ENCODE data around the gene EMC7.
A peak's percentile ranks its signal among the peaks of the same experiment; 100 is the strongest.
"Not testable (repeated sequence)": the region's sequence is repeated elsewhere in the genome, so short reads cannot be mapped to it uniquely, and the experiment has no call there.

EMC7 gene

DNA sequence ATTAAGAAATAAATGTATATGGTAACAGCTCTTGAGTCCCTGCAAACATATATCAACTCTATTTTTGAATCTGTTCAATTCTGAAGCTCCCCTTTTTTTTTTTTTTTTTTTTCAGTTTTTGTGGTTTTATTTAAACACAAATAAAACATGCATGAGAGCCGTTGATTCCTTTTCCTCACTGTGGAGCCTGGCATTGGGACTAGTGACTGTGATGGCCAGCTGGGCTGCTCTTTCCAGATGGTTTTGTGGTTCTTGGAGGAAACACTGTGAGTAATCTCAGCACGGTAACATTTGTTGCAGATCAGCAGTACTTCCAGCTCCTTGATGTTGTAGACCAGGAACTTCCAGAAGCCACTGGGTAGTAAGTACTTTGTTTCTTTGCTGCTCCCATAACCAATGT, 15.9 kb downstream of the EMC7 start:
- no peak for DNase-seq (ENCODE audit: low read depth in 2 of 2)

DNA sequence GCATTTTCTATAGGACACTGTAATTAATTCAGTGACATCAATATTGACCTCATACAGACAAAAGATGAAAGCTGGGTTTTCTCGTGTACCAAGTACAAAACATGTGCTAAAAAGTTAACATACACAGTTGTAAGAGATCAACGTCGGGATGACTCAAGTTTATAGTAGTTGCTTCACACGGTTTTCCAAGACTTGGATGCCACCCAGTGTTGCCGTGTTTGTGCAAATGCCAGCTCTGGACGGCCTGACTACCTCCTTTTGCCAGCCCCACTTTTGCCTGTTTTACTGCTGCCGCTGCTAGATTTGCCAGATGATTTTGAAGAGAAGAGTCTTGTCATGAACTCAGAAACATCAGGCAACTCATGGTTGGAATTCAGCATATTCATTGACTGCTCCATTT, 17.6 kb downstream of the EMC7 start:
- no peak for DNase-seq (ENCODE audit: low read depth in 2 of 2)

DNA sequence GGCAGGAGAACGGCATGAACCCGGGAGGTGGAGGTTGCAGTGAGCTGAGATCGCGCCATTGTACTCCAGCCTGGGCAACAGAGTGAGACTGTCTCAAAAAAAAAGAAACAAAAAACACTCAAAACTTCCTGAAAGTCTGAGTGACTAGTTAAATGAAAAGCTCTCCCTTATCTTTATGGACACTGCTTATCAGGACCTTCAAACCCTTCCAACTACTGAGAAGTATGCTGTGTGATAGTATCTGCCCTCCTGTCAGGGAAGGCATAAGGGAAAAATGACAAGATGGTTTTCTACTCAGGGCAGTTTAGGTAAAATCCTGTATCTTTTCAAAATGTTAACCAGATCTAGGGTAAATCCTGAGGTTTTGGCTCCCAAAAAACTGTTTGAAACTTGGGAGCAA, 21.8 kb downstream of the EMC7 start:
- DNase-seq (ENCODE audit: low read depth in 2 of 2) = no peak

DNA sequence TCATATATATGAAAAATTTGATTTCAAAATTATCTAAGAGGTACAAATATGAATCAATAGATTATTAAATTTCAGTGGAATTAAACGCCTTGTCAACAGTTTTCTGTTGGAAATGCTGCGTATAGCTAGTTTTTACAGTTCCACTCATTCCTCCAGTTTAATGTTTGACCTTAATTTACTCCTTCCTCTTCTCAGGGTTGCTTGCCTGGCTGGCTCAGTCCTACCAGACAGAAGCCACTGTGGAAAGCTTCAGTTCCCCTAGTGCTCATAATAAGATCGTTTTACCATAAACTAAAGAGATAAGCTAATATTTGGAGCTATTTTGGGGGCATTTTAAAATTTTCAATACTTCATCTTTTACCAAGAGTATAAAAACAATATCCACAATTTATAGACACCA, 22.8 kb downstream of the EMC7 start:
- DNase-seq (ENCODE audit: low read depth in 2 of 2) = no peak

DNA sequence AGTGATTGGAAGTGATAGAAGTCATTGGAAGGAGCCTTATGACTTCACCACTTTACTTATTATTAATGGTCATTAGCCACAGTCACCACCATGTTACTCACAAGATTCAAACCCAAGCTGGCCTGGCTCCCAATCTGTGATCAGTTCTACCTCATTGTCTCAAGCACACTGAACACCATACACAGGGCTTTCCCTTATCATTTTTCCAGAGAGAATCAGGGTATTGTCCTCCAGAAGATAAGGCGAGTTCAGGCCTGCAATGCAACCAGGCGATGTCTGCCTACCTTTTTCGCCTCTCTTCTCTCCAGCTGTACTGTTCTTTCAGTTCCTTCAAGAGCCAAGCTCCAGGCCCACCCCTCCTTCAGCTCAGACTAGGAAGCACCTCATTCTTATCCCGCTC, 24.9 kb downstream of the EMC7 start:
- no peak for DNase-seq (ENCODE audit: low read depth in 2 of 2)

DNA sequence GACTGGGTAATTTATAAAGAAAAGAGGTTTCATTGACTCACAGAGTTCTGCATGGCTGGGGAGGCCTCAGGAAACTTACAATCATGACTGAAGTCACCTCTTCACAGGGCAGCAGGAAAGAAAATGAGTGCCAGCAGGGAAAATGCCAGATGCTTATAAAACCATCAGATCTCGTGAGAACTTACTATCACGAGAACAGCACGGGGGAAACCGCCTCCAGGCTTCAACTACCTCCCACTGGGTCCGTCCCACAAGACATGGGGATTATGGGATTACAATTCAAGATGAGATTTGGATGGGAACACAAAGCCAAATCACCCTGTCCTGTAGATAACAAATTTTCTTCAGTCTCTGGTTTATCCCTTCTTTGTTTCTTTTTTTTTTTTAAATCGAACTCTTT, 31.7 kb downstream of the EMC7 start:
- DNase-seq (ENCODE audit: low read depth in 2 of 2) = no peak

DNA sequence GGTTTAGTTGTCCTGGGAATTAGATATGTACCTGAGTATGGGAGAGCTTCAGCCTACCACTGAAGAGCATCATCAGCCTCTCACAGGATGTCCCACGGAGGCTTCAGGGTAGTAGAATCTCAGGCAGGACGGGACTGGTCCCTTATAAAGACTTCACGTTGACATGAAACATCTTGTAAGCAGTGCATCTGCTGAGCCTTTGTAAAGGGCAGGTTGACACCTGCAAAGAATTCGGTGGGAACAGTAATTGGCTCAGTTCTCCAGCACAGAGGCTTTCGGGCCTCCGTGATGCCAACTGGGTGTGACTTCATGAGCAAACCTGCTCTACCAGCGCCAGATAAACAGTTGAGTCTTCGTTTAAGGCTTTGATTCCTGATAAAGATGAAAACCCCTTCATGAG, 35.7 kb downstream of the EMC7 start:
- no peak for DNase-seq (ENCODE audit: low read depth in 2 of 2)

DNA sequence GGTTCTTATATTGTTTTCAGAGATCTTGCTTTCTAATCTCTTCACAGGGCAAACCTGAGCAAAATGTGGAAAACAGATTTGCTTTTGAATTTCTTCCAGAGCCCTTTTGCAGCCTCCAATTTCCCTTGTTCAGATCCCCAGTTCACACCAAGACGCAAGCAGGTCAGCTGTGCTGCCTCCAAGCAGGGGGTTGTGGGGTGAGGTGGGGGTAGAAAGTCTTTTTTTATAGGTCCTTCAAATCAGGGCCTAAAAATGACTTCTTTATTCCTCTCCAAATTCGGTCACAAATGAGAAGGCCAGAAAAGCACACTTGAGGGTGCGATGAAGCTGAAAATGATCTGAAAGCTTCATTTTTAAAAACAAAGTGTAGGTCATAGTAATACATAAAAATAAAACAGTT, 36.4 kb downstream of the EMC7 start:
- no peak for DNase-seq (ENCODE audit: low read depth in 2 of 2)

DNA sequence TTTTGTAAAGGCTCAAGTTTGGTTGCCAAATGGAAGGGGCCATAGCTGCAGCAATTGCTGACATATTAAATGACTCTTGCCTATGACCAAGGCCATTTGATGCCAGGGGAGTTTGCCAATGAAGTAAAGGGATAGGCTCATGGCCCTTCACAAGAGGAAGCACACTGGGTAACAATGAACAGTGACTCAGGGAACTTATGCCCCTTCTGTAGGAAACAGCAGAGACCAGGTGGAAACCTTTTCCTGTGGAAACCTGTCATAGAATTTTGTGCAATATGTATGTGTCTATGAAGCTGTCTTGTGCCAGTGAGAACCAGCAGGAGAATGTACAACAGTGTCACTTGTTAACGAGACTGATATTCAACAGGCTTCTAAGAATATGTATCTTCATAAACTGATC, 37.2 kb downstream of the EMC7 start:
- no peak for DNase-seq (ENCODE audit: low read depth in 2 of 2)

DNA sequence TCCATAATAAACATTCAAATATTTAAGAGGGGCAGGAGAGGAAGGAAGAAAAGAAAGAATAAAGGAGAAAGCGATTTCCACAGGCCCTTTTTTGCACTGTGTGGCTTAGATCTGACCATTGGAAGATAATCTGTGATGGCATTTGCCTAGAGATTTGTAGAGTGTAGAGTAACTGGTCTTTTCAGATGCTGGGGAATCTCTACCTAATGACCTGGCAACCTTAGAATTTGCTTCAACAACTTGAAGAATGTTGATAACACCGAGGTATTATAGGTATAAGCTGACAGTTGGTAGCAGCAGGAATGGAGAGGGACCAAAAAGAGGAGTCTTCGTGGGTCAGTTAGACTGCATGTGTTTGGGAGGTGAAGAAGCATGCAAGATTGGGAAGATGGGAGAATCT, 41.7 kb downstream of the EMC7 start:
- no peak for DNase-seq (ENCODE audit: low read depth in 2 of 2)

DNA sequence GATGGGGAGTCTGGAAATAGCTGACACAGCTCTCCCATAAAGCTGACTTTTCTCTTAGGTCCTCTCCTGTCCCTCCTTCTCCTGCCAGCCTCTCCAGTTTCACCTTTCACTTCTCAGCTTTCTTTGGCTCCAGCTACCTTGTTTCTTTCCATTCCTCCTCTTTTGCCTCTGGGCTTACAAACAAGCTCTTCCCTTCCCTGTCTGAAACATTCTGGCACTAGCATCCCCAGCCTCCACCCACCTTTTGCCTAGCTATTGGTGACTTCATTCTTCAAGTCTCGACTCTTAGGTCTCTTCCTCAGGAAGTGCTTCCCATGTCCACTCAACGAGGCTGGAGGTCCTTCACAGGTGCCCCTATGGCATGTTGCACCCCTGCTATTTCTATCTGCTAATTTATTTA, 42.2 kb downstream of the EMC7 start:
- DNase-seq (ENCODE audit: low read depth in 2 of 2) = no peak

DNA sequence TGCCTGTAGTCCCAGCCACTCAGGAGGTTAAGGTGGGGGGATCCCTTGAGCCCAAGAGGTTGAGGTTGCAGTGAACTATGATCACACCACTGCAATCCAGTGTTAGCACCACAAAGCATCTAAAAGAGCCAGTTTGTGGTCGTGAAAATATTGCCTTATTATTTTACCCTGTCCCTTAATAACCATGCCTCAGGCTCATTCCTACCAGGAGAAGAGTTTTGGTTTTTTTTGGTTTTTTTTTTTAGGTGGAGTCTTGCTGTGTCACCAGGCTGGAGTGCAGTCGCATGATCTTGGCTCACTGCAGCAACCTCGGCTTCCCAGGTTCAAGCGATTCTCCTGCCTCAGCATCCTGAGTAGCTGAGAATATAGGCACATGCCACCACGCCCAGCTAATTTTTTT, 44.8 kb downstream of the EMC7 start:
- no peak for DNase-seq (ENCODE audit: low read depth in 2 of 2)

DNA sequence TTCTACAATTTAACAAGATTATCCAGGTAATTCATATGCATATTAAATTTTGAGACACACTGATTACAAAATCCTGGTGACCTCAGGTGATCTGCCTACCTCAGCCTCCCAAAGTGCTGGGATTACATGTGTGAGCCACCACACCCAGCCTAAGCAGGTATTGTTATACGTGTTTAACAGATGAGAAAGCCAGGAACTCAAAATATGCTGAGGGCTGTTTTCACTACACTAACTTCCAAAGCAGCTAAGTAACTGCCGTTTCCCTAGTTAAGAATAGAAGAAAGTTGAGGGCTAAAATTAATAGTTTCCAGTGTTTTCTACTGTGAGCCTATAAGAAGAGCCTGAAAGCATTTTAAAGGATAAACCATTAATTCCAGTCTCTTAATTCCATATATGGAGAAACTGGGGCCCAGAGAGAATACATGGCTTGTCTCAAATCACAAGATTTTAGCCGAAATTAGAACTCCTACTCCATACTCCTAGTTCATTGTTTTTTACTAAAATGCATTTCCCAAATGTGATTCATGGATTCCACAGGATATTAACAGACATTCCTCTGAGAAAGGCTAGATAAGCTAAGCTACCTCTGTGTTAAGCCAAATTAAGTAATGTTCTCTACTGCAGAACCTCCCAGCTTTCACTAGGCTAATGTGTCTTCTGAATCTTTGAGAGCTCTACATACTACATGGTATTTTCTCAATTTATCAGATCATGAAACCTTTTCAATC, 45.6 kb downstream of the EMC7 start:
- DNase-seq (ENCODE audit: low read depth in 2 of 2) = peak; percentile 81 to 85

DNA sequence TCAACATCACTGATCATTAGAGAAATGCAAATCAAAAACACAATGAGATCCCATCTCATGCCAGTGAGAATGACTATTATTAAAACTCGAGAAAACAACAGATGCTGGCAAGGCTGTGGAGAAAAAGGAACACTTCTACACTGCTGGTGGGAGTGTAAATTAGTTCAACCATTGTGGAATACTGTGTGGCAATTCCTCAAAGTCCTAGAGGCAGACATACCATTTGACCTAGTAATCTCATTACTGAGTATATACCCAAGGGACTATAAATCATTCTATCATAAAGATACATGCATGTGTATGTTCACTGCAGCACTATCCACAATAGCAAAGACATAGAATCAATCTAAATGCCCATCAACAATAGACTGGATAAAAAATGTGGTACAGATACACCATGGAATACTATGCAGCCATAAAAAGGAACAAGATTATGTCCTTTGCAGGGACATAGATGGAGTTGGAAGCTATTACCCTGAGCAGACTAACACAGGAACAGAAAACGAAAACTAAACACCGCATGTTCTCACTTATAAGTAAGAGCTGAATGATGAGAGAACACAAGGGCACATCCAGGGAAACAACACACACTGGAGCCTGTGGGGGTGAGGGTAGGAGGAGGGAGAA, 47.5 kb downstream of the EMC7 start:
- DNase-seq (ENCODE audit: low read depth in 2 of 2) = no peak

DNA sequence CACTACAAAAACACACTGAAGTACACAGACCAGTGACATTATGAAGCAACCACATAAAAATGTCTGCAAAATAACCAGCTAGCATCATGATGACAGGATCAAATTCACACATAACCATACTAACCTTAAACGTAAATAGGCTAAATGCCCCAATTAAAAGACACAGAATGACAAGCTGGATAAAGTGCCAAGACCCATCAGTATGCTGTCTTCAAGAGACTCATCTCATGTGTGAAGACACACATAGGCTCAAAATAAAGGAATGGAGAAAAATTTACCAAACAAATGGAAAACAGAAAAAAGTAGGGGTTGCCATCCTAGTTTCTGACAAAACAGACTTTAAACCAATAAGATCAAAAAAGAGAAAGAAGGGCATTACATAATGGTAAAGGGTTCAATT, 51.3 kb downstream of the EMC7 start:
- DNase-seq (ENCODE audit: low read depth in 2 of 2) = not testable (repeated sequence)

DNA sequence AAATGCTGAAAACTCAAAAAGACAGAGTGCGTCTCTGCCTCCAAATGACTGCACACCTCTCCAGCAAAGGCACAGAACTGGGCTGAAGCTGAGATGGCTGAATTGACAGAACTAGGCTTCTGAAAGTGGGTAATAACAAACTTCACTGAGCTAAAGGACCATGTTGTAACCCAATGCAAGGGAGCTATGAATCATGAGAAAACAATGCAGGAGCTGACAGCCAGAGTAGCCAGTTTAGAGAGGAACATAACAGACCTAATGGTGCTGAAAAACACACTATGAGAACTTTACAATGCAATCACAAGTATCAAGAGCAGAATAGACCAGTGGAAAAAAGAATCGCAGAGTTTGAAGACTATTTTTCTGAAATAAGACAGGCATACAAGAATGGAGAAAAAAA, 52.5 kb downstream of the EMC7 start:
- DNase-seq (ENCODE audit: low read depth in 2 of 2) = peak; percentile 41 to 52

DNA sequence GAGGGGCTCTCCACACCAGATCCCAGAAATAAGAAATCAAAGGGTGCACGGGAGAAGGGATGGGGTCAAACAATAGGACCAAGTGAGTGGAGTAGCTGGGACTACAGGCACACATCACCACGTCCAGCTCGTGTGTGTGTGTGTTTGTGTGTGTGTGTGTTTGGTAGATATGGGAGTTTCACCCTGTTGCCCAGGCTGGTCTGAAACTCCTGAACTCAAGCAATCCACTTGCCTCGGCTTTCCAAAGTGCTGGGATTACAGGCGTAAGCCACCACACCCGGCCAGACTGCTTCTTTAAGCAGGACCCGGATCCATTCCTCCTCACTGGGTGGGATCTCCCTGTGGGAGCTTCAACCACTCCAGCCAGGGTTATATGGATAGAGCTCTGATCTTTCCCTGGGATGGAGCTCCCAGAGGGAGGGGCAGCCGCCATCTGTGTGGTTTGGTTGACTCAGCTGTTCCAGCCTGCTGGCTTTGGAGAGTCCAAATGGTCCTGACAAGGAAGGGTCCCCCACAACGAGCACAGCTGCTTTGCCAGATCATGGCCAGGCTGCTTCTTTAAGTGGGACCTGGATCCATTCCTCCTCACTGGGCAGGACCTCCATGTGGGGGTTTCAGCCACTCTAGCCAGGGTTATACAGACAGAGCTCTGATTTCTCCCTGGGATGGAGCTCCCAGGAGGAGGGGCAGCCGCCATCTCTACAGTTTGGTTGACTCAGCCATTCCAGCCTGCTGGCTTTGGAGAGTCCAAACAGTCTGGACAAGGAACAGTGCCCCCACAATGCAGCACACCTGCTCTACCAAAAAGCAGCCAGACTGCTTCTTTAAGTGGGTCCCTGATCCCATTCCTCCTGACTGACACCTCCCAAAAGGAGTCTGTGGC, 53.5 kb downstream of the EMC7 start:
- DNase-seq (ENCODE audit: low read depth in 2 of 2) = no peak

DNA sequence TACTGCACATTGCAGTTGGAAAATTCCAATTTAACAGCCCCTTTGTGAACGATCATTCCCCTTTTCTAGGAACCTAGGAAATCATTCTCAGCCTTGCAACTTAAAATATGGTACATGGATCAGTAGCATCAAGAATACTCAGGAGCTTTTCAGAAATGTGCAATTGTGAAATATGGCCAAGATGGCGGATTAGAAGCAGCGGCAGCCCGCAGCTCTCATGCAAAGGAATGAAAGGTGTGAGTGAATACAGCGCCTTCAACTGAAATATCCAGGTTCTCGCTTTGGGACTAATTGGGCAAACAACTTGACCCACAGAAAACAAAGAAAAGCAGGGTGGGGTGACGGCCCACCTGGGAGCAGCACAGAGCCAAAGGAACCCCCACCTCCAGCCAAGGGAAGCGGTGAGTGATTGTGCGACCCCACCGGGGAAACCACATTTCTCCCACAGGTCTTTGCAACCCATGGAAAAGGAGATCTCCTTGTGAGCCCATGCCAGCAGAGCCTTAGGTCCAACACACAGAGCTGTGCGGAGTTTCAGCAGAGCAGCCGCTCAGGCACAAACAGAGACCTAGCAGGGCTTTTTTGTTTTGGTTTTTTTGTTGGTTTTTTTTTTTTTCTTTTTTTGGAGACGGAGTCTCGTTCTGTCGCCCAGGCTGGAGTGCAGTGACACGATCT, 55.1 kb downstream of the EMC7 start:
- DNase-seq (ENCODE audit: low read depth in 2 of 2) = no peak

DNA sequence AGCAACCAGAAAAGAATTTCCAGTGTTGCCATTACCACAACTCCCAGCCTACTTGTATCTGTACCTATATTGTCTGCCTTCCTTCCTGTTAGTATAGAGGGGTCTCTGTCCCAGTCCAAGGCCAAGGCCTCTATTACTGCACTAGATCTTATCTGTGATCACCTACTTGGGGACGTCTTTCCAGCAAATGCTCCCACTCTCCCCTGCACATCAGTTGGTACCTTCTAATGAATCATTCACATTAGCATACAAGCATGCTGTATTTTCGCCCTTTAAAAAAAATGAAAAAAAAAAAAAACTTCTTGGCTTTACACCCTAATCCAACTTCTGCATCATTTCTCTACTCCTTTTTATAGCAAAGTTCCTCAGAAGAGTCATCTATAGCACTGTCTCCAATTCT, 57.8 kb downstream of the EMC7 start:
- DNase-seq (ENCODE audit: low read depth in 2 of 2) = no peak

DNA sequence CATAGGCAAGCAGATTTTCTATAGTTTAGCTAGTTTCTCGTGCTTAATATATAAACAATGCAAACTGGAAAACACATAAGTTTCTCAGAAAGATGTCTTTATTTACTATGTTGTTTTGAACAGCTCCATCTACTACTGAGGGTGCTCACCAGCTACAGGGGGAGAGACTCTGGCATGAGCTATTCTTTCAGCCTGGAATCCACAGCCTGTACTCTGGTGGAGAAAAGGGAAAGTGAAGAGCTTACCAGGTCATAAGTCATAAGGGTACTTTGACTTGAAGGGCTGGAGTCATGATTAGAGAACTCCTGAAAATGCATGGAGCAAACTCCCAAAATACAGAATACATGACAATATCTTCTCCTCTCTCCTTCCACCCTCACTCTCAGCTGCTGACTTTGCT, 58.3 kb downstream of the EMC7 start:
- DNase-seq (ENCODE audit: low read depth in 2 of 2) = no peak

DNA sequence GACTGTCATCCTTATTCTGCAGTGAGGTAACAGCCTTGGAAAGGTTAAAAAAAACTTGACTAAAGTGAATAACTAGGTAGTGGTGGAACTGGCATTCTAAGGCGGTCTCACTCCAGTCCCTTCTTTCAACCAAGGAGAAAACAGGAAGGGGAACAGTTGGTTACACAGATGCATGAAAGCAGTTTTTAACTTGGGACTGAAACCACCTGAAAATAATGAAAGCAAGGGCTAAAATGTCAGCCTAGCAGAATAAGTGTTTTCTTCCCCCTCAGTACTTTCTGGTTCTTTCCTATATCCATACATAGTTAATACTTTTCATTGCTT, 61.9 kb downstream of the EMC7 start:
- no peak for DNase-seq (ENCODE audit: low read depth in 2 of 2)
